GM19324 (cell line): ENCODE data around the gene GPALPP1.
"Not testable (repeated sequence)": the region's sequence is repeated elsewhere in the genome, so short reads cannot be mapped to it uniquely, and the experiment has no call there.

Experiments used
- ATAC-seq: cut with Tn5 transposase; IDR thresholded peaks from one replicate; pipeline ENCODE4 v1.9.1; 2021; ENCODE audit warnings: mild to moderate bottlenecking, moderate library complexity; ENCODE audit not compliant: unreplicated experiment, low FRiP score

Gene GPALPP1

GRCh38 chr13:45004096-45004495 is 14.8 kb downstream of the GPALPP1 start:
- ATAC-seq, result no peak

- ATAC-seq, result no peak
These were observed 17.9 kb downstream of the GPALPP1 start for GRCh38 chr13:45007225-45007624.

GRCh38 chr13:45007823-45008222 is 18.5 kb downstream of the GPALPP1 start:
- no peak for ATAC-seq

GRCh38 chr13:45011198-45011597 is 21.9 kb downstream of the GPALPP1 start:
- ATAC-seq, result no peak

- ATAC-seq, result no peak
These were observed 26.0 kb downstream of the GPALPP1 start for GRCh38 chr13:45015300-45015699.

GRCh38 chr13:45016792-45017425 is 27.6 kb downstream of the GPALPP1 start:
- ATAC-seq, result no peak

GRCh38 chr13:45019981-45020380 is 30.6 kb downstream of the GPALPP1 start:
- not testable (repeated sequence) for ATAC-seq

- ATAC-seq, result no peak
These were observed 31.9 kb downstream of the GPALPP1 start for GRCh38 chr13:45021250-45021649.

GRCh38 chr13:45024847-45025246 is 35.5 kb downstream of the GPALPP1 start:
- ATAC-seq, result no peak

GRCh38 chr13:45034342-45034741 is 45.0 kb downstream of the GPALPP1 start:
- no peak for ATAC-seq

GRCh38 chr13:45036206-45036605 is 46.9 kb downstream of the GPALPP1 start:
- no peak for ATAC-seq

- no peak for ATAC-seq
These were observed 50.8 kb downstream of the GPALPP1 start for GRCh38 chr13:45040173-45040572.

GRCh38 chr13:45040622-45041021 is 51.3 kb downstream of the GPALPP1 start:
- ATAC-seq, result no peak

- ATAC-seq, result no peak
These were observed 53.2 kb downstream of the GPALPP1 start for GRCh38 chr13:45042539-45042938.

- ATAC-seq, result no peak
These were observed 57.1 kb downstream of the GPALPP1 start for GRCh38 chr13:45046445-45046844.

GRCh38 chr13:45047394-45048310 is 58.3 kb downstream of the GPALPP1 start:
- peak; percentile 46 for ATAC-seq

GRCh38 chr13:45048890-45049407 is 59.6 kb downstream of the GPALPP1 start:
- ATAC-seq, result no peak

GRCh38 chr13:45049478-45049877 is 60.1 kb downstream of the GPALPP1 start:
- ATAC-seq, result no peak

GRCh38 chr13:45051315-45051714 is 62.0 kb downstream of the GPALPP1 start:
- ATAC-seq, result no peak

GRCh38 chr13:45055198-45055901 is 66.0 kb downstream of the GPALPP1 start:
- no peak for ATAC-seq
